GM19240 (cell line): ENCODE data around the gene SLC22A7.
A peak's percentile ranks its signal among the peaks of the same experiment; 100 is the strongest.
"Not testable (repeated sequence)": the region's sequence is repeated elsewhere in the genome, so short reads cannot be mapped to it uniquely, and the experiment has no call there.

Source experiments
- DNase-seq: peaks from one replicate; pipeline ENCODE4 v3.0.0; 2011; ENCODE audit warnings: low spot score; ENCODE audit not compliant: insufficient read length

Gene SLC22A7

GRCh38 chr6:43334466-43335095, 36.5 kb downstream of the SLC22A7 start:
- no peak for DNase-seq

- DNase-seq: no peak
These were observed 37.4 kb downstream of the SLC22A7 start for GRCh38 chr6:43335469-43335868.

GRCh38 chr6:43336382-43336781, 38.3 kb downstream of the SLC22A7 start:
- no peak for DNase-seq

- DNase-seq: no peak
These were observed 40.2 kb downstream of the SLC22A7 start for GRCh38 chr6:43338243-43338642.

- peak; percentile 10 for DNase-seq
These were observed 41.1 kb downstream of the SLC22A7 start for GRCh38 chr6:43339168-43339567.

- not testable (repeated sequence) for DNase-seq
These were observed 48.2 kb downstream of the SLC22A7 start for GRCh38 chr6:43346243-43346642.

- DNase-seq: no peak
These were observed 49.0 kb downstream of the SLC22A7 start for GRCh38 chr6:43347021-43347420.

- DNase-seq: no peak
These were observed 49.4 kb downstream of the SLC22A7 start for GRCh38 chr6:43347444-43347843.

- not testable (repeated sequence) for DNase-seq
These were observed 53.9 kb downstream of the SLC22A7 start for GRCh38 chr6:43351951-43352350.
